HepG2 (cell line): ENCODE results near the gene GLRA1. TPM values are rescaled to one million over a fixed set of nuclear protein-coding genes. Genes with fewer than 3 reads are reported as not detected.
A peak's percentile ranks its signal among the peaks of the same experiment; 100 is the strongest.

ENCODE experiments used
- BCL6 ChIP-seq: IDR thresholded peaks from 2 replicates; pipeline ENCODE4 v1.6.1; 2016; ENCODE audit warnings: missing genetic modification reagents, missing compliant biosample characterization
- ELF3 ChIP-seq: IDR thresholded peaks from 2 replicates; pipeline ENCODE4 v1.6.1; 2016; ENCODE audit warnings: missing genetic modification reagents, missing compliant biosample characterization
- ETV6 ChIP-seq: sonication (generic); formaldehyde crosslinking; conservative IDR thresholded peaks from 2 replicates; pipeline ENCODE4 v1.4.0; 2020; ENCODE audit warnings: missing genetic modification reagents
- FOXP4 ChIP-seq: sonication (generic); formaldehyde crosslinking; IDR thresholded peaks from 2 replicates; pipeline ENCODE4 v1.4.0; 2020; ENCODE audit warnings: missing genetic modification reagents
- HNF4G ChIP-seq, 2 experiments: sonication (generic) in 1 of 2; formaldehyde crosslinking in 1 of 2; IDR thresholded peaks; 2 replicates each; pipeline versions ENCODE4 v1.4.0 to v1.6.1; 2011 to 2020; ENCODE audit warnings: borderline replicate concordance in 2 of 2, low read depth in 2 of 2, mild to moderate bottlenecking in 2 of 2, low read length in 1 of 2, missing genetic modification reagents in 1 of 2, moderate library complexity in 1 of 2
- HNRNPH1 ChIP-seq: fragments of 200-400 bp; formaldehyde crosslinking; optimal IDR thresholded peaks from 2 replicates; pipeline ENCODE3; 2017; ENCODE audit warnings: mild to moderate bottlenecking, low read depth, low read length
- HOXA5 ChIP-seq: sonication (generic); formaldehyde crosslinking; IDR thresholded peaks from 2 replicates; pipeline ENCODE4 v1.4.0; 2020; ENCODE audit warnings: missing genetic modification reagents
- KLF6 ChIP-seq: IDR thresholded peaks from 2 replicates; pipeline ENCODE4 v1.8.0; 2016; ENCODE audit warnings: missing biosample characterization, missing genetic modification reagents
- MEIS2 ChIP-seq: sonication (generic); formaldehyde crosslinking; IDR thresholded peaks from 2 replicates; pipeline ENCODE4 v1.9.0; 2021; ENCODE audit warnings: mild to moderate bottlenecking, missing genetic modification reagents
- MYC ChIP-seq: sonication (generic); formaldehyde crosslinking; IDR thresholded peaks from 2 replicates; pipeline ENCODE4 v1.9.0; 2021; ENCODE audit warnings: missing genetic modification reagents, borderline replicate concordance
- POGK ChIP-seq: sonication (generic); formaldehyde crosslinking; conservative IDR thresholded peaks from 2 replicates; pipeline ENCODE4 v1.8.0; 2022; ENCODE audit warnings: mild to moderate bottlenecking, moderate library complexity, missing genetic modification reagents
- RERE ChIP-seq: IDR thresholded peaks from 2 replicates; pipeline ENCODE4 v1.6.1; 2016; ENCODE audit warnings: low read depth, missing genetic modification reagents, missing compliant biosample characterization
- SIX1 ChIP-seq: sonication (generic); formaldehyde crosslinking; IDR thresholded peaks from 2 replicates; pipeline ENCODE4 v1.4.0; 2020; ENCODE audit warnings: missing genetic modification reagents, borderline replicate concordance
- SNAPC2 ChIP-seq: sonication (generic); formaldehyde crosslinking; IDR thresholded peaks from 2 replicates; pipeline ENCODE4 v1.8.1; 2022; ENCODE audit warnings: mild to moderate bottlenecking, missing genetic modification reagents
- THAP11 ChIP-seq: IDR thresholded peaks from 2 replicates; pipeline ENCODE4 v1.6.1; 2016; ENCODE audit warnings: missing biosample characterization, missing genetic modification reagents
- TSC22D2 ChIP-seq: sonication (generic); formaldehyde crosslinking; IDR thresholded peaks from 2 replicates; pipeline ENCODE4 v1.5.1; 2020; ENCODE audit warnings: missing genetic modification reagents, mild to moderate bottlenecking, borderline replicate concordance
- ZNF256 ChIP-seq: sonication (generic); formaldehyde crosslinking; conservative IDR thresholded peaks from 2 replicates; pipeline ENCODE4 v1.4.0; 2020; ENCODE audit warnings: missing genetic modification reagents
- ZNF333 ChIP-seq: sonication (generic); formaldehyde crosslinking; IDR thresholded peaks from 2 replicates; pipeline ENCODE4 v1.4.0; 2020; ENCODE audit warnings: mild to moderate bottlenecking, missing genetic modification reagents, borderline replicate concordance
- ZNF350 ChIP-seq: sonication (generic); formaldehyde crosslinking; IDR thresholded peaks from 2 replicates; pipeline ENCODE4 v1.4.0; 2020; ENCODE audit warnings: mild to moderate bottlenecking, low read depth, missing genetic modification reagents, borderline replicate concordance
- ZNF552 ChIP-seq: sonication (generic); formaldehyde crosslinking; IDR thresholded peaks from 2 replicates; pipeline ENCODE4 v1.9.0; 2022; ENCODE audit warnings: missing genetic modification reagents, mild to moderate bottlenecking, borderline replicate concordance
- ZNF558 ChIP-seq: sonication (generic); formaldehyde crosslinking; IDR thresholded peaks from 2 replicates; pipeline ENCODE4 v1.9.0; 2022; ENCODE audit warnings: mild to moderate bottlenecking, missing genetic modification reagents, borderline replicate concordance
- ZNF660 ChIP-seq: sonication (generic); formaldehyde crosslinking; IDR thresholded peaks from 2 replicates; pipeline ENCODE4 v1.5.1; 2020; ENCODE audit warnings: mild to moderate bottlenecking, low read depth, missing genetic modification reagents, borderline replicate concordance
- polyA plus RNA-seq, 8 experiments: library from polyadenylated mRNA; depleted of rRNA in 3 of 8; stranded (reverse) in 7 of 8; unstranded in 1 of 8; fragments of >200 nt; fragmentation: Illumina TruSeq in 4 of 8; extraction: Trizol in 4 of 8; gene quantifications; 2 replicates each; pipeline versions ENCODE4 v1.2.1 to v1.2.3, GENCODE V29; 2011 to 2016; ENCODE audit warnings: low read depth in 4 of 8, missing spikeins in 1 of 8, mixed read lengths in 1 of 8; ENCODE audit not compliant: insufficient read depth in 1 of 8
- total RNA-seq, 5 experiments: library from RNA; depleted of rRNA; stranded (reverse); fragments of >200 nt; fragmentation: Illumina TruSeq; extraction: Trizol; gene quantifications; 2 replicates each; pipeline ENCODE4 v1.2.3, GENCODE V29; 2016; ENCODE audit warnings: low read depth in 1 of 5

GLRA1 gene
- total and polyA plus RNA-seq, 2 of the 13 experiments (the other 11 are each of a cell fraction or from before 2014, with no cell fraction given): not detected

GRCh38 chr5:151820903-151821302 is 103.7 kb downstream of the GLRA1 start (continued):
- TF ChIP-seq ZNF256 (CRISPR knock-in tag) (no peak), ELF3 (no peak), RERE (CRISPR knock-in tag) (0 out of 2 replicates have a peak, but pooled peaks have one; percentile 27), MEIS2 (CRISPR knock-in tag) (0 out of 2 replicates have a peak, but pooled peaks have one; percentile 28), ZNF558 (no peak), KLF6 (no peak), BCL6 (CRISPR knock-in tag) (peak; percentile 73), TSC22D2 (no peak), ZNF350 (no peak), THAP11 (CRISPR knock-in tag) (0 out of 2 replicates have a peak, but pooled peaks have one; percentile 17), ETV6 (no peak), SIX1 (peak; percentile 74; the same call in 1 of the 2 replicates), SNAPC2 (CRISPR knock-in tag) (no peak), HOXA5 (CRISPR knock-in tag) (no peak), ZNF660 (CRISPR knock-in tag) (no peak), ZNF552 (CRISPR knock-in tag) (no peak), FOXP4 (CRISPR knock-in tag) (peak; percentile 51; the same call in 1 of the 2 replicates), POGK (CRISPR knock-in tag) (no peak), MYC (CRISPR knock-in tag) (no peak), HNRNPH1 (no peak), HNF4G (IDR thresholded peaks at IDR 0.05; ENCODE audit: borderline replicate concordance, low read depth, low read length) (peak; percentile 79), HNF4G (CRISPR knock-in tag; IDR thresholded peaks at IDR 0.05; ENCODE audit: borderline replicate concordance, low read depth) (peak; percentile 20; the same call in 1 of the 2 replicates), ZNF333 (CRISPR knock-in tag) (no peak)
